ENCODE results near the gene BCAP29.
A peak's percentile ranks its signal among the peaks of the same experiment; 100 is the strongest.

Gene BCAP29

GRCh38 chr7:107593025-107593410 lies 13.0 kb downstream of the BCAP29 start:
- TF ChIP-seq CTCF (IDR thresholded peaks at IDR 0.05; ENCODE audit: control insufficient read depth, insufficient read depth, low read depth, low read length, missing control alignments), result no peak
- no peak overlapping the region for H3K4me3 ChIP-seq (ENCODE audit: control insufficient read depth, low read depth, low read length)
- no peak for DNase-seq (ENCODE audit: low read depth)

- H3K4me3 ChIP-seq (ENCODE audit: control insufficient read depth, low read depth, low read length), result no peak overlapping the region
- TF ChIP-seq CTCF (IDR thresholded peaks at IDR 0.05; ENCODE audit: control insufficient read depth, insufficient read depth, low read depth, low read length, missing control alignments), result no peak
- DNase-seq (ENCODE audit: low read depth), result peak; percentile 79
Observed at GRCh38 chr7:107594961-107595737, 15.1 kb downstream of the BCAP29 start.

GRCh38 chr7:107596881-107597581 lies 17.0 kb downstream of the BCAP29 start:
- no peak for DNase-seq (ENCODE audit: low read depth)
- TF ChIP-seq CTCF (IDR thresholded peaks at IDR 0.05; ENCODE audit: control insufficient read depth, insufficient read depth, low read depth, low read length, missing control alignments), result no peak

GRCh38 chr7:107597582-107597916 lies 17.5 kb downstream of the BCAP29 start:
- no peak for TF ChIP-seq CTCF (IDR thresholded peaks at IDR 0.05; ENCODE audit: control insufficient read depth, insufficient read depth, low read depth, low read length, missing control alignments)
- DNase-seq (ENCODE audit: low read depth), result no peak
- no peak overlapping the region for H3K4me3 ChIP-seq (ENCODE audit: control insufficient read depth, low read depth, low read length)

More at GRCh38 chr7:107596881-107597581, 17.0 kb downstream of the BCAP29 start:
- no peak overlapping the region for H3K4me3 ChIP-seq (ENCODE audit: control insufficient read depth, low read depth, low read length)

DNA sequence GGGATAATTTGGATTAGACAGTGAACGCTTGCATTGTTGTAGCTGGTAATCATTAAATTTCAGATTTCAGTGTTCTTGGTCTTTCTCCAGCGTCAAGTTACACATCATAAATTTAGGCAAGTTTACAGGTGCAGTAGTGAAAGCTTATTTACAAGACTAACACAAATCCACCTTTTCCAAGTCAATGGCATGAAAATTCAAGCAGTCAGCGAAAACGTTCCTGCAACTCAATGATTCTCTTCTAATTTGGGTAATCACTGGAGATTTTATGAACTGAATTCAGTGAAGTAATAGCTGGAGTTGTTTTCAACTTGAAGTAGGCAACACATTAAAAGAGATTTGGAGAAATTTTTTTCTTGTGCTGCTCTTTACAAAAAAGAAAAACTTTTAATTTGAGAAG lies 17.9 kb downstream of the BCAP29 start:
- TF ChIP-seq CTCF (IDR thresholded peaks at IDR 0.05; ENCODE audit: control insufficient read depth, insufficient read depth, low read depth, low read length, missing control alignments), result no peak
- no peak for DNase-seq (ENCODE audit: low read depth)
- no peak overlapping the region for H3K4me3 ChIP-seq (ENCODE audit: control insufficient read depth, low read depth, low read length)

DNA sequence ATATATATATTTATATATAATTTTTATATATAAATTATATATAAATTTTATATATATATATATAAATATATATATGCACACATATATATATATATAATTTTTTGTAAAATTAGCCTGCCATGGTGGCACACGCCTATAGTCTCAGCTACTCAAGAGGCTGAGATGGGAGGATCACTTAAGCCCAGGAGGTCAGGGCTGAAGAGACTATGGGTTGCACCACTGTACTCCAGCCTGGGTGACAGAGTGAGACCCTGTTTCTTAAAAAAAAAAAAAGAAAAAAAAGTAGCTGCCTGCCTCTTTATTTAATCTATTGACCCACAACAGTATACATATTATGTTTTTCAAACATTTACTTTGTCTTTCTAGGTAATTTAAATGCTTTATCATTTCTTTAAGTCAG lies 19.2 kb downstream of the BCAP29 start:
- H3K4me3 ChIP-seq (ENCODE audit: control insufficient read depth, low read depth, low read length), result no peak overlapping the region
- TF ChIP-seq CTCF (IDR thresholded peaks at IDR 0.05; ENCODE audit: control insufficient read depth, insufficient read depth, low read depth, low read length, missing control alignments), result no peak
- no peak for DNase-seq (ENCODE audit: low read depth)

Data from AG09309 (cell line).